TTC549 (cell line): ENCODE results near the gene INTS4.
"Not testable (repeated sequence)": the region's sequence is repeated elsewhere in the genome, so short reads cannot be mapped to it uniquely, and the experiment has no call there.

Experiments used
- FAIRE-seq: peaks from 2 replicates; lab custom pipeline; 2012; peaks lifted over from hg19 to GRCh38; lab: Jason Lieb, UNC

INTS4 gene

DNA sequence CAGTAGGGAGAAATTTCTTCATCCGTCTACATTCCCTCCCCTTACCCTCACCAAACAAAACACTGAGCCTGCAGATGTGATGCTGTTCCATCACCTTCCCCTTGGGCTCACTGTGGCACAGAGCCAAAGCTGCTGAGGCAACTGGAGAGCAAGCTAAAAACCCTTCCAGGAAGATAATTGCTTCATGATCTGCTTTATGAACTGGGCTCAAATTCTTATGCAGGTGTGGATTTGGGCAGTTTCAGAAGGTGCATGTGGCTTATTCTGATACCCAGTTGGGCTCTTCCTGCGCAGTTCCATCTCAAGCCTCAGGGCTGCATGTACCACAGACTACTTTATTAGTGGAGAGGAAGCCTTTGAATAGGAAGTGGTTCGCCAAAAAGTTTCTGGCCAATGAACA, 115.2 kb downstream of the INTS4 start:
- no peak for FAIRE-seq

- not testable (repeated sequence) for FAIRE-seq
These were observed 116.2 kb downstream of the INTS4 start for GRCh38 chr11:77878247-77878646.

- FAIRE-seq = no peak
These were observed 118.4 kb downstream of the INTS4 start for GRCh38 chr11:77876045-77876444.

DNA sequence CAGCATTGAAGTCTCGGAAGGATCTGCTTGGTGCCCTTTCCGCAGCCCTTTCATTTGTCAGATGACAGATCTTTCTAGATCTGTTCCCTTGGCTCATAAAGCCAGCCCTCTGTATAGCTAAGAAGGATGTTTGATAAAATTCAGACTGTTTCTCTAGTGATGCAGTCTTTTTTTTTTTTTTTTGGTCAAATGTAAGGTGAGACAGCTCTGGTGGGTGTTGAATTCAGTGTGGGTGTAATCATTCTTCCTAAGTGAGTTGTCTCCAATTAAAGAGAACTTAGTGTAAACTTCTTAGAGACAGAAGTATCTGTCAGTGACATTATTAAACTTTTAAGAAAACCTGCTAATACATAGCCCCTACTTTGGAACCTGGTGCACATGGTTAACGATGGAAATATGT, 120.3 kb downstream of the INTS4 start:
- no peak for FAIRE-seq

- FAIRE-seq = no peak
These were observed 121.1 kb downstream of the INTS4 start for GRCh38 chr11:77873345-77873744.

DNA sequence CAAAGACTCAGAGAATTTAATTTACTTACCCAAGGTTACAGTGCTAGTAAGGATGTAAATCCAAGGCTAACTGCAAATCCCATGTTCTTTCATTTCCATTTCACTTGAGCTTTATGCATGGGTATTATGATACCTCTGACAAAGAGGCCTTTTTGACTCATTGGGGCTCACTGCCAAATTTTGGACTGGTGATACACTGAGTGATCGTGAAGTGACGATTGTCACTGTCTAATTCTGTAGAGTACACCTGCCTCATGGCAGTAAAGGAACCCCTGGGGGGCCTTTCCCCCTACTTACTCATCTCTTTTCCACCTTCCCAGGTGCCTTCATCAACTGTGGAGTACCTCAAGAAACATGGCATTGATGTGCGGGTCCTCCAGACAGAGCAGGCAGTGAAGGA, 122.6 kb downstream of the INTS4 start:
- no peak for FAIRE-seq

DNA sequence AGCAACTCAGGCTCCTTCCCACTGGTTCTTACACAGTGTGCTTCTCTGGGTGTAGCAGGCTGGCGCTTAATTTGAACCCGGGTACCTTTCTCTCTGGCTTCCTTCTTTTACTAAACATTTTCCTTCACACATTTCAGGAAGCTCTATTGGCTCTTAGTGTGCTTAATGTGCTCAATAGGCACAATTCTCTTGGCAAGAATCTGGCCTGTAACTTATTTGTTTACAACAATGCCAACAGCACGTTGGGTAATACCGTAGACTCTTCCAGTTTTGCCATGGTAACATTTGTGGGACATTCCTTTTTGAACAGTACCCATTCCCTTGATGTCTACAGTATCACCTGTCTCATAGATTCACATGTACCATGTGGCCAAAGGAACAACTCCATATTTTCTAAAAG, 125.7 kb downstream of the INTS4 start:
- no peak for FAIRE-seq

GRCh38 chr11:77866336-77866735, 128.1 kb downstream of the INTS4 start:
- FAIRE-seq = no peak

DNA sequence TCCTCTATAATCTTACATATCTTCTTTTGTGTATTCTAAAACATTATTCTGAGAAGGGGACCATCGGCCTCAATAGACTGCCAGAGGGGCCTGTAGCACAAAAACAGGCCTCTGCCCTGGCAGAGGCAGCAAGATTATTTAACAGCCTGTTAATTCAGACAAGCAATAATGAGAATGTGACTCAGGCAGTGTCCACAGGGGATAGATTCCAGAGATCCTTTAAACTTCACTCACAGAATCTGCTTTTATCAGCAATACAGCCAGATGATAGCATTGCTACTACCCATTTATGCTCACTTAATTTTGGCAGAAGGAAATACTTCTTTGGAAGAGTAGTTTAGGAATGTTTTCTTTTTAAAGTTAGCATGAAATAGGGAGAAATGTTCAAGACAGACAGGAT, 128.7 kb downstream of the INTS4 start:
- no peak for FAIRE-seq

GRCh38 chr11:77861444-77861843, 133.0 kb downstream of the INTS4 start:
- not testable (repeated sequence) for FAIRE-seq

DNA sequence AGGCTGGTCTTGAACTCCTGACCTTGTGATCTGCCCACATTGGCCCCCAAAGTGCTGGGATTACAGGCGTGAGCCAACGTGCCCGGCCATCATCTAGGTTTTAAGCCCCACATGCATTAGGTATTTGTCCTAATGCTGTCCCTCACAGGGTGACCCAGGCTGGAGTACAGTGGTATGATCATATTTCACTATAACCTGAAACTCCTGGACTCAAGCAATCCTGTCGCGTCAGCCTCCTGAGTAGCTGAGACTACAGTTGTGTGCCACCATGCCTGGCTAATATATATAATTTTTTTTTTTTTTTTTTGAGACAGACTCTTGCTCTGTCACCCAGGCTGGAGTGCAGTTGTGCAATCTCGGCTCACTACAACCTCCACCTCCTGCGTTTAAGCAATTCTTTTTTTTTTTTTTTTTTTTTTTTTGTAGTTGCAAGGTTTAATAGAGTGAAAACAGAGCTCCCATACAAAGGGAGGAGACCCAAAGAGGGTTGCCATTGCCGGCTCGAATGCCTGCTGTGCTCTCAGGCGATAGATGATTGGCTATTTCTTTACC, 136.5 kb downstream of the INTS4 start:
- not testable (repeated sequence) for FAIRE-seq

DNA sequence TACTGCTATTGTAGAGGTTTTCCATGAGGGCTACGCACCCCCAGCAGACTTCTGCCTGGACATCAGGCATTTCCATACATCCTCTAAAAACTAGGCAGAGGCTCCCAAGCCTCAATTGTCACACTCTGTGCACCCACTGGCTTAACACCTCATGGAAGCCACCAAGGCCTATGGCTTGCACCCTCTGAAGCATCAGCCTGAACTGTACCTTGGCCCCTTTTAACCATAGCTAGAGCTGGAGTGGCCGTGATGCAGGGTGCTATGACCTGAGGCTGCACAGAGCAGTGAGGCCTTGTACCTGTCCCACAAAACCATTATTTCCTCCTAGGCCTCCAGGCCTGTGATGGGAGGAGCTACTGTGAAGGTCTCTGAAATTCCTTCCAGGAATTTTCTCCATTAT, 139.6 kb downstream of the INTS4 start:
- FAIRE-seq = no peak

- FAIRE-seq = no peak
These were observed 143.0 kb downstream of the INTS4 start for GRCh38 chr11:77851503-77851902.

- FAIRE-seq = not testable (repeated sequence)
These were observed 150.8 kb downstream of the INTS4 start for GRCh38 chr11:77843700-77844099.

DNA sequence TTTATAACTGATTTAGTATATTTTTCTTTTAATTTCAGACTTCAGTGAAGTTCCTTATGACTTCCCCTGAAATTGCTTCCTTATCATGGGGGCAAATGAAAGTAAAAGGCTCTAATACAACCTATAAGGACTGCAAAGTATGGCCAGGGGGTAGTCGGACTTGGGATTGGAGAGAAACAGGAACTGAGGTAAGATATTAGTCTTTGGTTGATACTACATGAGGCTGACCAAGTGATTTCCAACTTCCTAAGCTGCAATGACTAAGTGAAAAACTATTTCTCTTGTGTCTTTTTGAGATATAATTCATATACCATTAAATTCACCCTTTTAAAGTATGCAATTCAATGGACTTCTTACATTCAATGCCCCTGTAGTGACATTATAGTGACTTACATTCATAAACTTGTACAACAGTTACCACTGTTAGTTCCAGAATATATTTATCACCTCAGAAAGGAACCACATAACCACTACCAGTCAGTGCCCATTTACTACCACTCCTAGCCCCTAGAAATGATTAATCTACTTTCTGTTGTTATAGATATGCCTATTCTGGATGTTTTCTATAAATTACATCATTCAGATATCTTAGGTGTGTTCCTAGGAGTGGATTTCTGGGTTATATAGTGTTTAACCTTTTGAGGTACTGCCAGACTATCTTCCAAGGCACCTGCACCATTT, 151.9 kb downstream of the INTS4 start:
- FAIRE-seq = no peak

GRCh38 chr11:77833302-77833701, 161.2 kb downstream of the INTS4 start:
- FAIRE-seq = no peak

GRCh38 chr11:77828926-77829325, 165.5 kb downstream of the INTS4 start:
- no peak for FAIRE-seq
